HEK293 (cell line): ENCODE results near the gene SAE1.

Experiments
- EGR2 ChIP-seq: fragments of 450-650 bp; formaldehyde crosslinking; IDR thresholded peaks from 2 replicates; pipeline ENCODE4 v1.5.1; 2016; ENCODE audit warnings: low read depth, missing biosample characterization, missing genetic modification characterization
- KLF8 ChIP-seq: fragments of 450-650 bp; formaldehyde crosslinking; IDR thresholded peaks from 2 replicates; pipeline ENCODE4 v1.5.1; 2016; ENCODE audit warnings: missing biosample characterization, missing genetic modification characterization
- ZBTB1 ChIP-seq: fragments of 450-650 bp; formaldehyde crosslinking; IDR thresholded peaks from 2 replicates; pipeline ENCODE4 v1.5.1; 2016; ENCODE audit warnings: missing biosample characterization, missing genetic modification characterization
- ZBTB21 ChIP-seq: fragments of 450-650 bp; formaldehyde crosslinking; IDR thresholded peaks from 2 replicates; pipeline ENCODE4 v1.5.1; 2017; ENCODE audit warnings: missing biosample characterization, missing genetic modification characterization
- ZFP41 ChIP-seq: fragments of 450-650 bp; formaldehyde crosslinking; IDR thresholded peaks from 2 replicates; pipeline ENCODE4 v1.5.1; 2016; ENCODE audit warnings: missing biosample characterization, missing genetic modification characterization, borderline replicate concordance
- ZFP69B ChIP-seq: fragments of 450-650 bp; formaldehyde crosslinking; IDR thresholded peaks from 2 replicates; pipeline ENCODE4 v1.5.1; 2016; ENCODE audit warnings: missing biosample characterization, missing genetic modification characterization
- ZNF112 ChIP-seq: fragments of 450-650 bp; formaldehyde crosslinking; IDR thresholded peaks from 2 replicates; pipeline ENCODE4 v1.5.0; 2017; ENCODE audit warnings: missing biosample characterization, missing genetic modification characterization
- ZNF132 ChIP-seq: fragments of 450-650 bp; formaldehyde crosslinking; IDR thresholded peaks from 2 replicates; pipeline ENCODE4 v1.5.1; 2017; ENCODE audit warnings: missing biosample characterization, missing genetic modification characterization, borderline replicate concordance
- ZNF184 ChIP-seq: fragments of 450-650 bp; IDR thresholded peaks from 2 replicates; pipeline ENCODE4 v1.5.1; 2018; ENCODE audit warnings: missing biosample characterization, mild to moderate bottlenecking, missing genetic modification characterization
- ZNF324 ChIP-seq: fragments of 450-650 bp; formaldehyde crosslinking; IDR thresholded peaks from 2 replicates; pipeline ENCODE4 v1.5.1; 2016; ENCODE audit warnings: missing biosample characterization, missing genetic modification characterization
- ZNF398 ChIP-seq: fragments of 450-650 bp; formaldehyde crosslinking; IDR thresholded peaks from 2 replicates; pipeline ENCODE4 v1.5.1; 2017; ENCODE audit warnings: missing biosample characterization, missing genetic modification characterization
- ZNF48 ChIP-seq: fragments of 450-650 bp; formaldehyde crosslinking; IDR thresholded peaks from 2 replicates; pipeline ENCODE4 v1.5.1; 2016; ENCODE audit warnings: missing biosample characterization, missing genetic modification characterization
- ZNF510 ChIP-seq: fragments of 450-650 bp; formaldehyde crosslinking; IDR thresholded peaks from 2 replicates; pipeline ENCODE4 v1.5.1; 2018; ENCODE audit warnings: mild to moderate bottlenecking, missing genetic modification characterization, missing biosample characterization; ENCODE audit not compliant: insufficient replicate concordance
- ZNF596 ChIP-seq: fragments of 450-650 bp; IDR thresholded peaks from 2 replicates; pipeline ENCODE4 v1.5.0; 2018; ENCODE audit warnings: missing biosample characterization, mild to moderate bottlenecking, missing genetic modification characterization, moderate library complexity
- ZNF639 ChIP-seq: fragments of 450-650 bp; formaldehyde crosslinking; IDR thresholded peaks from 2 replicates; pipeline ENCODE4 v1.5.1; 2016; ENCODE audit warnings: missing biosample characterization, missing genetic modification characterization
- ZNF670 ChIP-seq: fragments of 450-650 bp; formaldehyde crosslinking; IDR thresholded peaks from 2 replicates; pipeline ENCODE4 v1.5.1; 2016; ENCODE audit warnings: missing biosample characterization, missing genetic modification characterization, low read depth
- ZNF701 ChIP-seq: fragments of 450-650 bp; formaldehyde crosslinking; IDR thresholded peaks from 2 replicates; pipeline ENCODE4 v1.5.1; 2016; ENCODE audit warnings: missing biosample characterization, missing genetic modification characterization
- ZNF747 ChIP-seq: fragments of 450-650 bp; formaldehyde crosslinking; IDR thresholded peaks from 2 replicates; pipeline ENCODE4 v1.5.1; 2016; ENCODE audit warnings: missing biosample characterization, missing genetic modification characterization
- TF ChIP-seq, protein P1 (sequence below): fragments of 450-650 bp; formaldehyde crosslinking; IDR thresholded peaks from 2 replicates; pipeline ENCODE4 v1.5.1; 2016; ENCODE audit warnings: missing biosample characterization, missing genetic modification characterization, borderline replicate concordance
- TF ChIP-seq, protein P2 (sequence below): fragments of 450-650 bp; IDR thresholded peaks from 2 replicates; pipeline ENCODE4 v1.5.1; 2018; ENCODE audit warnings: missing biosample characterization, missing genetic modification characterization
- TF ChIP-seq, protein P3 (sequence below): fragments of 450-650 bp; formaldehyde crosslinking; IDR thresholded peaks from 2 replicates; pipeline ENCODE4 v1.5.1; 2016; ENCODE audit warnings: missing biosample characterization, missing genetic modification characterization
- TF ChIP-seq, protein P4 (sequence below): fragments of 450-650 bp; formaldehyde crosslinking; IDR thresholded peaks from 2 replicates; pipeline ENCODE4 v1.5.1; 2016; ENCODE audit warnings: missing biosample characterization, missing genetic modification characterization
- TF ChIP-seq, protein P5 (sequence below): fragments of 450-650 bp; formaldehyde crosslinking; IDR thresholded peaks from 2 replicates; pipeline ENCODE4 v1.5.1; 2016; ENCODE audit warnings: missing biosample characterization, missing genetic modification characterization

The SAE1 gene

DNA sequence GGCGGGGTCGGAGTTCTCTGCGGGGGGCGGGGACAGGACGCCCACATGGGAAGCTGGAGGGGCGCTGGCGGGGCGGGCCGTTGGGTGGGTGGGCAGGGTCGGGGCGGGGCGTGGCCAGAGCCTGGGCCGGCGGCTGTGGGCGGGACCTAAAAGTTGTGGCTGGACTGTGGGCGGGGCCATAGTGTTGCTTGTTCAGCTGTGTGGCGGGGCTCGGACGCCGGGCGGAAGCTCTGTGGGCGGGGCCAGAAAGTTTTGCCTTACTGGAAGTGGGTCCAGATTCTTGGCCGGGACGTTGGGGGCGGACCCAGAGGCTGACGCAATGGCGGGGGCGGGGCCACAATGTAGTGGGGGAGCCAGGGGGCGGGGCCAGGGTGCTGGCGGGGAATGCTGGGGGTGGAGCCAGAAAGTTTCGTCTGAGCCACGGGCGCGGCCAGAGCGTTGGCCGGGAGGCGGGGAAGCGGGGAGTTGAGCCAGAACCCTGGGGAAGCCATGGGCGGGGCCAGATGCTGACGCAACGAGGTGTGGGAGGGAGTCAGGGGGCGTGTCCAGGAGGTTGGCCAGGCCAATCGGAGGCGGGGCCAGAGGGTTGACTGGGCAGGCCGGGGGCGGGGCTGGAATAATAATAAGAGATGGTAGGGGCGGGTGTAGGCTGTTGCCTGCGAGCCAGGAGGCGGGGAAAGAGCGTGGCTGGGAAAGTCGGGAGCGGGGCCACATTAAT lies 126.2 kb downstream of the SAE1 start (continued):
- no peak for TF ChIP-seq ZNF398 (tag by site-specific recombination)
- TF ChIP-seq, protein P1, sequence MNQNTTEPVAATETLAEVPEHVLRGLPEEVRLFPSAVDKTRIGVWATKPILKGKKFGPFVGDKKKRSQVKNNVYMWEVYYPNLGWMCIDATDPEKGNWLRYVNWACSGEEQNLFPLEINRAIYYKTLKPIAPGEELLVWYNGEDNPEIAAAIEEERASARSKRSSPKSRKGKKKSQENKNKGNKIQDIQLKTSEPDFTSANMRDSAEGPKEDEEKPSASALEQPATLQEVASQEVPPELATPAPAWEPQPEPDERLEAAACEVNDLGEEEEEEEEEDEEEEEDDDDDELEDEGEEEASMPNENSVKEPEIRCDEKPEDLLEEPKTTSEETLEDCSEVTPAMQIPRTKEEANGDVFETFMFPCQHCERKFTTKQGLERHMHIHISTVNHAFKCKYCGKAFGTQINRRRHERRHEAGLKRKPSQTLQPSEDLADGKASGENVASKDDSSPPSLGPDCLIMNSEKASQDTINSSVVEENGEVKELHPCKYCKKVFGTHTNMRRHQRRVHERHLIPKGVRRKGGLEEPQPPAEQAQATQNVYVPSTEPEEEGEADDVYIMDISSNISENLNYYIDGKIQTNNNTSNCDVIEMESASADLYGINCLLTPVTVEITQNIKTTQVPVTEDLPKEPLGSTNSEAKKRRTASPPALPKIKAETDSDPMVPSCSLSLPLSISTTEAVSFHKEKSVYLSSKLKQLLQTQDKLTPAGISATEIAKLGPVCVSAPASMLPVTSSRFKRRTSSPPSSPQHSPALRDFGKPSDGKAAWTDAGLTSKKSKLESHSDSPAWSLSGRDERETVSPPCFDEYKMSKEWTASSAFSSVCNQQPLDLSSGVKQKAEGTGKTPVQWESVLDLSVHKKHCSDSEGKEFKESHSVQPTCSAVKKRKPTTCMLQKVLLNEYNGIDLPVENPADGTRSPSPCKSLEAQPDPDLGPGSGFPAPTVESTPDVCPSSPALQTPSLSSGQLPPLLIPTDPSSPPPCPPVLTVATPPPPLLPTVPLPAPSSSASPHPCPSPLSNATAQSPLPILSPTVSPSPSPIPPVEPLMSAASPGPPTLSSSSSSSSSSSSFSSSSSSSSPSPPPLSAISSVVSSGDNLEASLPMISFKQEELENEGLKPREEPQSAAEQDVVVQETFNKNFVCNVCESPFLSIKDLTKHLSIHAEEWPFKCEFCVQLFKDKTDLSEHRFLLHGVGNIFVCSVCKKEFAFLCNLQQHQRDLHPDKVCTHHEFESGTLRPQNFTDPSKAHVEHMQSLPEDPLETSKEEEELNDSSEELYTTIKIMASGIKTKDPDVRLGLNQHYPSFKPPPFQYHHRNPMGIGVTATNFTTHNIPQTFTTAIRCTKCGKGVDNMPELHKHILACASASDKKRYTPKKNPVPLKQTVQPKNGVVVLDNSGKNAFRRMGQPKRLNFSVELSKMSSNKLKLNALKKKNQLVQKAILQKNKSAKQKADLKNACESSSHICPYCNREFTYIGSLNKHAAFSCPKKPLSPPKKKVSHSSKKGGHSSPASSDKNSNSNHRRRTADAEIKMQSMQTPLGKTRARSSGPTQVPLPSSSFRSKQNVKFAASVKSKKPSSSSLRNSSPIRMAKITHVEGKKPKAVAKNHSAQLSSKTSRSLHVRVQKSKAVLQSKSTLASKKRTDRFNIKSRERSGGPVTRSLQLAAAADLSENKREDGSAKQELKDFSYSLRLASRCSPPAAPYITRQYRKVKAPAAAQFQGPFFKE (tag by site-specific recombination), result no peak
- no peak for TF ChIP-seq ZBTB1
- TF ChIP-seq, protein P2, sequence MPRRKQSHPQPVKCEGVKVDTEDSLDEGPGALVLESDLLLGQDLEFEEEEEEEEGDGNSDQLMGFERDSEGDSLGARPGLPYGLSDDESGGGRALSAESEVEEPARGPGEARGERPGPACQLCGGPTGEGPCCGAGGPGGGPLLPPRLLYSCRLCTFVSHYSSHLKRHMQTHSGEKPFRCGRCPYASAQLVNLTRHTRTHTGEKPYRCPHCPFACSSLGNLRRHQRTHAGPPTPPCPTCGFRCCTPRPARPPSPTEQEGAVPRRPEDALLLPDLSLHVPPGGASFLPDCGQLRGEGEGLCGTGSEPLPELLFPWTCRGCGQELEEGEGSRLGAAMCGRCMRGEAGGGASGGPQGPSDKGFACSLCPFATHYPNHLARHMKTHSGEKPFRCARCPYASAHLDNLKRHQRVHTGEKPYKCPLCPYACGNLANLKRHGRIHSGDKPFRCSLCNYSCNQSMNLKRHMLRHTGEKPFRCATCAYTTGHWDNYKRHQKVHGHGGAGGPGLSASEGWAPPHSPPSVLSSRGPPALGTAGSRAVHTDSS, result no peak
- TF ChIP-seq, protein P3, sequence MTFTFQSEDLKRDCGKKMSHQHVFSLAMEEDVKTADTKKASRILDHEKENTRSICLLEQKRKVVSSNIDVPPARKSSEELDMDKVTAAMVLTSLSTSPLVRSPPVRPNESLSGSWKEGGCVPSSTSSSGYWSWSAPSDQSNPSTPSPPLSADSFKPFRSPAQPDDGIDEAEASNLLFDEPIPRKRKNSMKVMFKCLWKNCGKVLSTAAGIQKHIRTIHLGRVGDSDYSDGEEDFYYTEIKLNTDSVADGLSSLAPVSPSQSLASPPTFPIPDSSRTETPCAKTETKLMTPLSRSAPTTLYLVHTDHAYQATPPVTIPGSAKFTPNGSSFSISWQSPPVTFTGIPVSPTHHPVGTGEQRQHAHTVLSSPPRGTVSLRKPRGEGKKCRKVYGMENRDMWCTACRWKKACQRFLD (tag by site-specific recombination), result no peak
- TF ChIP-seq ZNF184 (tag by site-specific recombination), result no peak
- TF ChIP-seq ZNF670 (tag by site-specific recombination), result no peak
- TF ChIP-seq EGR2 (tag by site-specific recombination), result peak; percentile 83
- TF ChIP-seq ZNF510, result no peak
- TF ChIP-seq, protein P4, sequence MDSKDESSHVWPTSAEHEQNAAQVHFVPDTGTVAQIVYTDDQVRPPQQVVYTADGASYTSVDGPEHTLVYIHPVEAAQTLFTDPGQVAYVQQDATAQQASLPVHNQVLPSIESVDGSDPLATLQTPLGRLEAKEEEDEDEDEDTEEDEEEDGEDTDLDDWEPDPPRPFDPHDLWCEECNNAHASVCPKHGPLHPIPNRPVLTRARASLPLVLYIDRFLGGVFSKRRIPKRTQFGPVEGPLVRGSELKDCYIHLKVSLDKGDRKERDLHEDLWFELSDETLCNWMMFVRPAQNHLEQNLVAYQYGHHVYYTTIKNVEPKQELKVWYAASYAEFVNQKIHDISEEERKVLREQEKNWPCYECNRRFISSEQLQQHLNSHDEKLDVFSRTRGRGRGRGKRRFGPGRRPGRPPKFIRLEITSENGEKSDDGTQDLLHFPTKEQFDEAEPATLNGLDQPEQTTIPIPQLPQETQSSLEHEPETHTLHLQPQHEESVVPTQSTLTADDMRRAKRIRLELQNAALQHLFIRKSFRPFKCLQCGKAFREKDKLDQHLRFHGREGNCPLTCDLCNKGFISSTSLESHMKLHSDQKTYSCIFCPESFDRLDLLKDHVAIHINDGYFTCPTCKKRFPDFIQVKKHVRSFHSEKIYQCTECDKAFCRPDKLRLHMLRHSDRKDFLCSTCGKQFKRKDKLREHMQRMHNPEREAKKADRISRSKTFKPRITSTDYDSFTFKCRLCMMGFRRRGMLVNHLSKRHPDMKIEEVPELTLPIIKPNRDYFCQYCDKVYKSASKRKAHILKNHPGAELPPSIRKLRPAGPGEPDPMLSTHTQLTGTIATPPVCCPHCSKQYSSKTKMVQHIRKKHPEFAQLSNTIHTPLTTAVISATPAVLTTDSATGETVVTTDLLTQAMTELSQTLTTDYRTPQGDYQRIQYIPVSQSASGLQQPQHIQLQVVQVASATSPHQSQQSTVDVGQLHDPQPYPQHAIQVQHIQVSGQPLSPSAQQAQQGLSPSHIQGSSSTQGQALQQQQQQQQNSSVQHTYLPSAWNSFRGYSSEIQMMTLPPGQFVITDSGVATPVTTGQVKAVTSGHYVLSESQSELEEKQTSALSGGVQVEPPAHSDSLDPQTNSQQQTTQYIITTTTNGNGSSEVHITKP (tag by site-specific recombination), result peak; percentile 72
- TF ChIP-seq ZNF48, result no peak
- peak; percentile 85 for TF ChIP-seq KLF8
- no peak for TF ChIP-seq ZNF132 (tag by site-specific recombination)
- no peak for TF ChIP-seq ZNF112 (tag by site-specific recombination)
- TF ChIP-seq ZNF324 (tag by site-specific recombination), result no peak
- no peak for TF ChIP-seq ZBTB21 (tag by site-specific recombination)
- TF ChIP-seq ZNF639 (tag by site-specific recombination), result no peak
- TF ChIP-seq ZFP41 (tag by site-specific recombination), result no peak
- no peak for TF ChIP-seq ZNF701 (tag by site-specific recombination)
- TF ChIP-seq ZFP69B (tag by site-specific recombination), result no peak
- TF ChIP-seq, protein P5, sequence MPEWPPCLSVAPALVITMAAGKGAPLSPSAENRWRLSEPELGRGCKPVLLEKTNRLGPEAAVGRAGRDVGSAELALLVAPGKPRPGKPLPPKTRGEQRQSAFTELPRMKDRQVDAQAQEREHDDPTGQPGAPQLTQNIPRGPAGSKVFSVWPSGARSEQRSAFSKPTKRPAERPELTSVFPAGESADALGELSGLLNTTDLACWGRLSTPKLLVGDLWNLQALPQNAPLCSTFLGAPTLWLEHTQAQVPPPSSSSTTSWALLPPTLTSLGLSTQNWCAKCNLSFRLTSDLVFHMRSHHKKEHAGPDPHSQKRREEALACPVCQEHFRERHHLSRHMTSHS (tag by site-specific recombination), result no peak
- no peak for TF ChIP-seq ZNF596 (tag by site-specific recombination)
- no peak for TF ChIP-seq ZNF747 (tag by site-specific recombination)
